ENCODE results near the gene CACYBP. TPM values are rescaled to one million over a fixed set of nuclear protein-coding genes. Genes with fewer than 3 reads are reported as not detected.

The CACYBP gene
- total and polyA plus RNA-seq, 2 donors (not counting 3 experiments of a cell fraction or from before 2014, with no cell fraction given), result 29.5 to 149 TPM

GRCh38 chr1:175013445-175013844 lies 13.7 kb downstream of the CACYBP start:
- FAIRE-seq, result no peak
- TF ChIP-seq EZH2 (IDR thresholded peaks at IDR 0.05; ENCODE audit: borderline replicate concordance, low read depth, low read length, severe bottlenecking) (no peak), JUN (IDR thresholded peaks at IDR 0.05; ENCODE audit: borderline replicate concordance, insufficient read depth, insufficient read length, low read depth) (peak; percentile 6)

GRCh38 chr1:175015243-175015642 lies 15.5 kb downstream of the CACYBP start:
- dilution Hi-C loops (cut with MboI; ENCODE audit: extremely low pct_ligation_motif_present, low sequenced_read_pairs), result no loop called here
- TF ChIP-seq EZH2 (IDR thresholded peaks at IDR 0.05; ENCODE audit: borderline replicate concordance, low read depth, low read length, severe bottlenecking) (no peak), POLR2A (IDR thresholded peaks at IDR 0.05; ENCODE audit: low read depth, low read length) (no peak), POLR2AphosphoS5 (IDR thresholded peaks at IDR 0.05; ENCODE audit: insufficient read depth, low read depth, low read length) (no peak), JUN (IDR thresholded peaks at IDR 0.05; ENCODE audit: borderline replicate concordance, insufficient read depth, insufficient read length, low read depth) (no peak), MAX (IDR thresholded peaks at IDR 0.05; ENCODE audit: insufficient read depth, insufficient read length) (no peak), GATA2 (IDR thresholded peaks at IDR 0.05; ENCODE audit: insufficient read depth, insufficient read length, low read depth, low read length) (no peak), MYC (IDR thresholded peaks at IDR 0.05; ENCODE audit: low read depth, low read length) (no peak), FOS (IDR thresholded peaks at IDR 0.05; ENCODE audit: borderline replicate concordance, insufficient read depth, low read length) (no peak), CTCF (IDR thresholded peaks at IDR 0.05; ENCODE audit: extremely low read depth in 1 of 2, insufficient read depth in 1 of 2, low read depth in 1 of 2, low read length in 2 of 2) (no peak)
- ChIA-PET CTCF (interaction anchor here (1.5 kb wide), 2 partner anchors 11 to 110 kb away, joined by 3 to 4 read pairs; no protein-coding TSS in a partner anchor), POLR2A (no interaction called here)
- H4K20me1 ChIP-seq (replicated peaks; ENCODE audit: control insufficient read depth, extremely low read depth, insufficient read depth, low read length), result no peaks in the 10 kb centered on the region
- BruUV-seq (replicated peaks), result no TSS peak
- H3K79me2 ChIP-seq (ENCODE audit: control insufficient read depth, insufficient read depth, low read length), result peaks cover 10% of the 10 kb centered on the region
- H3K36me3 ChIP-seq (ENCODE audit: control insufficient read depth in 2 of 2, extremely low read depth in 1 of 2, insufficient read depth in 2 of 2, low read length in 2 of 2), result peaks cover 13 to 30% of the 10 kb centered on the region in 2 experiments
- H3K4me1 ChIP-seq (ENCODE audit: control insufficient read depth, extremely low read depth, insufficient read depth, low read length), result no peaks in the 10 kb centered on the region
- no peak overlapping the region for H3K4me2 ChIP-seq (ENCODE audit: insufficient read depth, low read length)
- no peaks in the 10 kb centered on the region for H3K9me1 ChIP-seq (replicated peaks; ENCODE audit: control insufficient read depth, extremely low read depth, insufficient read depth, low read length)
- H3K9ac ChIP-seq (replicated peaks; ENCODE audit: extremely low read depth, insufficient read depth, low read length), result no peak overlapping the region
- H3K27ac ChIP-seq (ENCODE audit: insufficient read depth, low read depth, low read length), result no peak overlapping the region
- DNase-seq (ENCODE audit: low read depth, low spot score) (no peak), FAIRE-seq (no peak)
- H3K9me3 ChIP-seq (replicated peaks; ENCODE audit: control insufficient read depth, insufficient read depth, low read length), result no peaks in the 10 kb centered on the region
- intact Hi-C loops (cut with micrococcal nuclease), result no loop called here
- no peak overlapping the region for H2AFZ ChIP-seq (ENCODE audit: low read depth, low read length)
- no peak overlapping the region for H3K4me3 ChIP-seq (replicated peaks in 1 of 3; ENCODE audit: insufficient read depth in 1 of 3, low read depth in 1 of 3, low read length in 3 of 3)
- H3K27me3 ChIP-seq (ENCODE audit: control insufficient read depth in 2 of 2, insufficient read depth in 2 of 2, low read length in 2 of 2), result no peaks in the 10 kb centered on the region

More at GRCh38 chr1:175013445-175013844, 13.7 kb downstream of the CACYBP start:
- H3K9me1 ChIP-seq (replicated peaks; ENCODE audit: control insufficient read depth, extremely low read depth, insufficient read depth, low read length), result no peaks in the 10 kb centered on the region
- H3K27me3 ChIP-seq (ENCODE audit: control insufficient read depth in 2 of 2, insufficient read depth in 2 of 2, low read length in 2 of 2), result no peaks in the 10 kb centered on the region
- H3K27ac ChIP-seq (ENCODE audit: insufficient read depth, low read depth, low read length), result no peak overlapping the region
- ChIA-PET CTCF (interaction anchor here (1.1 to 1.3 kb wide), 2 partner anchors 9 to 10 kb away, joined by 3 to 4 read pairs; partner anchors contain the start of gene MRPS14), POLR2A (no interaction called here)
- intact Hi-C loops (cut with micrococcal nuclease) (no loop called here), dilution Hi-C loops (cut with MboI; ENCODE audit: extremely low pct_ligation_motif_present, low sequenced_read_pairs) (no loop called here)
- H3K4me1 ChIP-seq (ENCODE audit: control insufficient read depth, extremely low read depth, insufficient read depth, low read length), result peaks cover 6% of the 10 kb centered on the region
- no peaks in the 10 kb centered on the region for H3K9me3 ChIP-seq (replicated peaks; ENCODE audit: control insufficient read depth, insufficient read depth, low read length)
- no peaks in the 10 kb centered on the region for H4K20me1 ChIP-seq (replicated peaks; ENCODE audit: control insufficient read depth, extremely low read depth, insufficient read depth, low read length)
- no peak overlapping the region for H3K9ac ChIP-seq (replicated peaks; ENCODE audit: extremely low read depth, insufficient read depth, low read length)
- no peak for DNase-seq (ENCODE audit: low read depth, low spot score)
- no peak overlapping the region for H3K4me2 ChIP-seq (ENCODE audit: insufficient read depth, low read length)
- H3K36me3 ChIP-seq (ENCODE audit: control insufficient read depth in 2 of 2, extremely low read depth in 1 of 2, insufficient read depth in 2 of 2, low read length in 2 of 2), result peaks cover 14 to 31% of the 10 kb centered on the region in 2 experiments
- TSS peak; percentile 5 for BruUV-seq (replicated peaks)
- no peak overlapping the region for H3K4me3 ChIP-seq (replicated peaks in 1 of 3; ENCODE audit: insufficient read depth in 1 of 3, low read depth in 1 of 3, low read length in 3 of 3)
- H3K79me2 ChIP-seq (ENCODE audit: control insufficient read depth, insufficient read depth, low read length), result peaks cover 8% of the 10 kb centered on the region
- no peak overlapping the region for H2AFZ ChIP-seq (ENCODE audit: low read depth, low read length)
